ENCODE measurements around the gene ZBTB11.
A peak's percentile ranks its signal among the peaks of the same experiment; 100 is the strongest.
"Not testable (repeated sequence)": the region's sequence is repeated elsewhere in the genome, so short reads cannot be mapped to it uniquely, and the experiment has no call there.

ZBTB11 gene

GRCh38 chr3:101703169-101703568 lies 26.2 kb upstream of the ZBTB11 start:
- H3K27ac ChIP-seq (ENCODE audit: low read depth, low read length): no peak overlapping the region
- no peaks in the 10 kb centered on the region for H3K36me3 ChIP-seq (ENCODE audit: insufficient read depth, low read length)
- H3K27me3 ChIP-seq (ENCODE audit: control insufficient read depth in 1 of 2, insufficient read depth in 2 of 2, low read length in 2 of 2): no peaks in the 10 kb centered on the region
- no peaks in the 10 kb centered on the region for H3K4me1 ChIP-seq (ENCODE audit: insufficient read depth, low read length)
- H3K9ac ChIP-seq (ENCODE audit: low read length): no peak overlapping the region
- no peaks in the 10 kb centered on the region for H3K9me3 ChIP-seq (ENCODE audit: low read length)
- no peak overlapping the region for H3K4me3 ChIP-seq (ENCODE audit: low read depth in 1 of 2, low read length in 2 of 2)

GRCh38 chr3:101702726-101703125 lies 25.8 kb upstream of the ZBTB11 start:
- H3K9me3 ChIP-seq (ENCODE audit: low read length): no peaks in the 10 kb centered on the region
- no peak overlapping the region for H3K27ac ChIP-seq (ENCODE audit: low read depth, low read length)
- no peaks in the 10 kb centered on the region for H3K4me1 ChIP-seq (ENCODE audit: insufficient read depth, low read length)
- H3K4me3 ChIP-seq (ENCODE audit: low read depth in 1 of 2, low read length in 2 of 2): no peak overlapping the region
- no peaks in the 10 kb centered on the region for H3K27me3 ChIP-seq (ENCODE audit: control insufficient read depth in 1 of 2, insufficient read depth in 2 of 2, low read length in 2 of 2)
- H3K36me3 ChIP-seq (ENCODE audit: insufficient read depth, low read length): no peaks in the 10 kb centered on the region
- H3K9ac ChIP-seq (ENCODE audit: low read length): no peak overlapping the region

DNA sequence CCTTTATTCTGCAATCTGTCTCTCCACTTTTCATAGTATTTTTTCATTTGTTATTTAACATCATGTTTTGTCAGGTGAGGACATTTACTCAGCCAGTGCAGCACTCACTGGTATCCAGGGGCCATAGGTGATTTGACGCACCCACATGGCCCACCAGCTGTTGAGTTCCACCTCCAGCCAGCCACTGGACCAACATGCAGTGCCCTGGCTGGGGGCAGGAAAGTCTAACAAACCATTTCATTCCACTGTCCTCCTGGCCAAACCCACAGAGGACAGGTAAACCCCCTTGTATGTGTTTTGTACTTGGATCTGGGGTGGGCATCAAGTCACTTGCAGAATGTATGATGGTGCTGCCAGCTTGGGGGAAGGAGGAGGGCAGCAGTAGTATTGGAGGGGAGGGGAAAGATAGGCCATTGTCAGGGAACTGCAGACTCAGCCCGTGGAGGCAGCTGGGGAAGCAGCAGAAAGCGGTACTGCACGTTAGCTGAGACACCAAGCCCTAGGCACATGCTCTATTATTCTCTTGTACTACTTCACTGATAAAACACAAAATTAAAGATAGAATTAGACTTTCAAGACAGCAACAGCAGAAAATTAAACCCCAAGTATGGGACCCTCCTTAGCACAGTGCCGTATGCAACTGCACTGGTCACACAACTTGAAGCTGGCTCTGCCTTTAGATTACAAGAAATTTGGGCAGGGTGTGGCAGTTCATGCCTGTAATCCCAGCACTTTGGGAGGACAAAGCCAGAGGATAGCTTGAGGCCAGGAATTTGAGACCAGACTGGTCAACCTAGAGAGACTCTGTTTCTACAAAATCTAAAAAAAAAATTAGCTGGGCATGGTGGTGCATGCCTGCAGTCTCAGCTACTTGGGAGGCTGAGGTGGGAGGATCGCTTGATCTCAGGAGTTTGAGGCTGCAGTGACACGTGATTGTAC lies 25.0 kb upstream of the ZBTB11 start:
- H3K4me1 ChIP-seq (ENCODE audit: insufficient read depth, low read length): no peaks in the 10 kb centered on the region
- no peaks in the 10 kb centered on the region for H3K36me3 ChIP-seq (ENCODE audit: insufficient read depth, low read length)
- no peaks in the 10 kb centered on the region for H3K9me3 ChIP-seq (ENCODE audit: low read length)
- H3K9ac ChIP-seq (ENCODE audit: low read length): no peak overlapping the region
- H3K27me3 ChIP-seq (ENCODE audit: control insufficient read depth in 1 of 2, insufficient read depth in 2 of 2, low read length in 2 of 2): no peaks in the 10 kb centered on the region
- no peak overlapping the region for H3K4me3 ChIP-seq (ENCODE audit: low read depth in 1 of 2, low read length in 2 of 2)
- H3K27ac ChIP-seq (ENCODE audit: low read depth, low read length): no peak overlapping the region

- Histone ChIP-seq H3K9ac (ENCODE audit: low read length) (no peak overlapping the region), H3K27me3 (ENCODE audit: control insufficient read depth in 1 of 2, insufficient read depth in 2 of 2, low read length in 2 of 2) (no peaks in the 10 kb centered on the region), H3K4me3 (ENCODE audit: low read depth in 1 of 2, low read length in 2 of 2) (no peak overlapping the region), H3K36me3 (ENCODE audit: insufficient read depth, low read length) (no peaks in the 10 kb centered on the region), H3K4me1 (ENCODE audit: insufficient read depth, low read length) (peaks cover 5% of the 10 kb centered on the region), H3K9me3 (ENCODE audit: low read length) (no peaks in the 10 kb centered on the region), H3K27ac (ENCODE audit: low read depth, low read length) (no peak overlapping the region)
Observed at GRCh38 chr3:101695779-101696372, 18.9 kb upstream of the ZBTB11 start.

DNA sequence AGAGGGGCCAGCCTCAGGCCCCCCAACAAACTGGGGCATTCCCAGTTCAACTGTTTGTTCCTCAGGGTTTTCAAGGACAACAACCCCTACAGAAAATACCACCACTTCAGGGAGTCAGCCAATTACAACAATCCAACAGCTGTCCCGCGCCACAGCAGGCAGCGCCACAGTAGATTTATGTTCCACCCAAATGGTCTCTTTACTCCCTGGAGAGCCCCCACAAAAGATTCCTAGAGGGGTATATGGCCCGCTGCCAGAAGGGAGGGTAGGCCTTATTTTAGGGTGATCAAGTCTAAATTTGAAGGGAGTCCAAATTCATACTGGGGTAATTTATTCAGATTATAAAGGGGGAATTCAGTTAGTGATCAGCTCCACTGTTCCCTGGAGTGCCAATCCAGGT lies 17.9 kb upstream of the ZBTB11 start:
- H3K9ac ChIP-seq (ENCODE audit: low read length); H3K36me3 ChIP-seq (ENCODE audit: insufficient read depth, low read length); H3K27ac ChIP-seq (ENCODE audit: low read depth, low read length); H3K27me3 ChIP-seq (ENCODE audit: control insufficient read depth in 1 of 2, insufficient read depth in 2 of 2, low read length in 2 of 2); H3K4me3 ChIP-seq (ENCODE audit: low read depth in 1 of 2, low read length in 2 of 2); H3K4me1 ChIP-seq (ENCODE audit: insufficient read depth, low read length); H3K9me3 ChIP-seq (ENCODE audit: low read length): not testable (repeated sequence)

- H3K27me3 ChIP-seq (ENCODE audit: control insufficient read depth in 1 of 2, insufficient read depth in 2 of 2, low read length in 2 of 2): not testable (repeated sequence)
Observed at GRCh38 chr3:101693540-101693939, 16.6 kb upstream of the ZBTB11 start.

DNA sequence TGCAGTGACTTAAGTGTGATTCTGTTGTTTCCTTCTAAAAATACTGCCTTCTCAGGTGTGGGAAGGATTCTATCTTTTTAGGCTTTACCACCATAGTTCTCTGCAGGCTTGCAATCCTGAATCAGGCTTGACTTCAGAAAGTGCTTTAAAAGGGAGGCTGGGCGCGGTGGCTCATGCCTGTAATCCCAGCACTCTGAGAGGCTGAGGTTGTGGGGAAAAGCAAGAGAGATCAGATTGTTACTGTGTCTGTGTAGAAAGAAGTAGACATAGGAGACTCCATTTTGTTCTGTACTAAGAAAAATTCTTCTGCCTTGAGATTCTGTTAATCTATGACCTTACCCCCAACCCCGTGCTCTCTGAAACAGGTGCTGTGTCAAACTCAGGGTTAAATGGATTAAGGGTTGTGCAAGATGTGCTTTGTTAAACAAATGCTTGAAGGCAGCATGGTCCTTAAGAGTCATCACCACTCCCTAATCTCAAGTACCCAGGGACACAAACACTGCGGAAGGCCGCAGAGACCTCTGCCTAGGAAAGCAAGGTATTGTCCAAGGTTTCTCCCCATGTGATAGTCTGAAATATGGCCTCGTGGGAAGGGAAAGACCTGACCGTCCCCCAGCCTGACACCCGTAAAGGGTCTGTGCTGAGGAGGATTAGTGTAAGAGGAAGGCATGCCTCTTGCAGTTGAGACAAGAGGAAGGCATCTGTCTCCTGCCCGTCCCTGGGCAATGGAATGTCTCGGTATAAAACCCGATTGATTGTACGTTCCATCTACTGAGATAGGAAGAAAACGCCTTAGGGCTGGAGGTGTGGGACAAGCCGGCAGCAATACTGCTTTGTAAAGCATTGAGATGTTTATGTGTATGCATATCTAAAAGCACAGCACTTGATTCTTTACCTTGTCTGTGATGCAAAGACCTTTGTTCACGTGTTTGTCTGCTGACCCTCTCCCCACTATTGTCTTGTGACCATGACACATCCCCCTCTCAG lies 15.0 kb upstream of the ZBTB11 start:
- H3K27me3 ChIP-seq (ENCODE audit: control insufficient read depth in 1 of 2, insufficient read depth in 2 of 2, low read length in 2 of 2); H3K27ac ChIP-seq (ENCODE audit: low read depth, low read length); H3K9me3 ChIP-seq (ENCODE audit: low read length); H3K4me1 ChIP-seq (ENCODE audit: insufficient read depth, low read length); H3K36me3 ChIP-seq (ENCODE audit: insufficient read depth, low read length); H3K4me3 ChIP-seq (ENCODE audit: low read depth in 1 of 2, low read length in 2 of 2); H3K9ac ChIP-seq (ENCODE audit: low read length): not testable (repeated sequence)

More at GRCh38 chr3:101693540-101693939, 16.6 kb upstream of the ZBTB11 start:
- not testable (repeated sequence) for H3K9me3 ChIP-seq (ENCODE audit: low read length); H3K4me3 ChIP-seq (ENCODE audit: low read depth in 1 of 2, low read length in 2 of 2); H3K4me1 ChIP-seq (ENCODE audit: insufficient read depth, low read length); H3K9ac ChIP-seq (ENCODE audit: low read length); H3K36me3 ChIP-seq (ENCODE audit: insufficient read depth, low read length); H3K27ac ChIP-seq (ENCODE audit: low read depth, low read length)

DNA sequence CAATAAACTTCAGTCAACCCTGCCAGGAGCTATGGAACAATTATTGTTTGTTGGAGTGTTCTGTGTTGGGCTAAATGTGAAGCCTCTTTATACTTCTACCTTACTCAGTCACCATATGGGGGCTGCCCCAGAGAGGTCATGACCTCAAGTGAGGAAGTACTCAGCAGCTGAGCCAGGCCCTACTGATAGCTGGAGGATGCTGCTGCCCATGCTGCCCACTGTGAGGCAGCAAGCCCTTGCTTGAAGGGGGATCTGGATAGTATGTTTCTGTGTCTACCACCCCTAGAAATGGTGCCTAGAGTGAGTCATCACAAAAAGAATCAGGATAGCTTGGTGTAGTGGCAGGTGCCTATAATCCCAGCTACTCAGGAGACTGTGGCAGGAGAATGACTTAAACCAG lies 14.0 kb upstream of the ZBTB11 start:
- Histone ChIP-seq H3K27ac (ENCODE audit: low read depth, low read length) (no peak overlapping the region), H3K27me3 (ENCODE audit: control insufficient read depth in 1 of 2, insufficient read depth in 2 of 2, low read length in 2 of 2) (no peaks in the 10 kb centered on the region)

GRCh38 chr3:101689286-101689685 lies 12.4 kb upstream of the ZBTB11 start:
- peaks cover 19% of the 10 kb centered on the region for H3K4me1 ChIP-seq (ENCODE audit: insufficient read depth, low read length)
- H3K27ac ChIP-seq (ENCODE audit: low read depth, low read length): no peak overlapping the region
- H3K36me3 ChIP-seq (ENCODE audit: insufficient read depth, low read length): peaks cover 10% of the 10 kb centered on the region
- no peaks in the 10 kb centered on the region for H3K9me3 ChIP-seq (ENCODE audit: low read length)
- no peak overlapping the region for H3K9ac ChIP-seq (ENCODE audit: low read length)
- no peak overlapping the region for H3K4me3 ChIP-seq (ENCODE audit: low read depth in 1 of 2, low read length in 2 of 2)
- no peaks in the 10 kb centered on the region for H3K27me3 ChIP-seq (ENCODE audit: control insufficient read depth in 1 of 2, insufficient read depth in 2 of 2, low read length in 2 of 2)

More for the DNA sequence above, 14.0 kb upstream of the ZBTB11 start:
- Histone ChIP-seq H3K36me3 (ENCODE audit: insufficient read depth, low read length) (no peaks in the 10 kb centered on the region), H3K4me1 (ENCODE audit: insufficient read depth, low read length) (peaks cover 9% of the 10 kb centered on the region), H3K9ac (ENCODE audit: low read length) (no peak overlapping the region), H3K9me3 (ENCODE audit: low read length) (no peaks in the 10 kb centered on the region), H3K4me3 (ENCODE audit: low read depth in 1 of 2, low read length in 2 of 2) (no peak overlapping the region)

DNA sequence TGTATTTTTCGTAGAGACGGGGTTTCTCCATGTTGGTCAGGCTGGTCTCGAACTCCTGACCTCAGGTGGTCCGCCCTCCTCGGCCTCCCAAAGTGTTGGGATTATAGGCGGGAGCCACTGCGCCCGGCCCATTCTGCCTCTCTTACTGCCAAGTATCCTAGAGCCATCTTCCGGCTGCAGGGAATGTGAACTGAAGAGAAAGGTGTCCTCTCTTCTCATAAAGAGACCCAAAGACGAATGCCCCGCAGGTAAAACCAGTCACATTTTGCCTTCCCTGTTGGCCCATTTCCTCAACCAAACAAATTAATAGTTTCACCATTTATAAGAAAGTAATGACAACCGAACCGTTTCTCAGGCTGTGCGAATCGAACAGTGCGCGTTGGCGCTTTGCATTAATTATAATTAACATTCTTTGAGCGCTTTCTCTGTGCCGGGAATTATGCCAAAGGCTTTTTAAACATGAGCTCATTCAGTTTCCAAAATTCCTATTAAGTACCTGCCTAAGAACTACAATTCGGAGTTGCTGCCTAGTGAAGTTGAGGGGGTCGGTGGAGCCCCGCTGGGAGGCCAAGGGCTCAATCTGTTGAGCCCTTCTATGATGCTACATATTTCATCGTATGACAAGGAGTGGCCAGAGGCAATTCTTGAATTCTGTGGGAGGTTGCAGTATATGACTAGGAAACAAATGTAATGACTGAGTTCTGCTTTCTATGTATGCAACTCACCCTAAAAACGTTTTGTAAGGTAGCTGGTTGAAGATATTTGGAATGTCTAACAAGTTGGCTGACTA lies 10.4 kb upstream of the ZBTB11 start:
- Histone ChIP-seq H3K4me1 (ENCODE audit: insufficient read depth, low read length) (peaks cover 28% of the 10 kb centered on the region), H3K4me3 (ENCODE audit: low read depth in 1 of 2, low read length in 2 of 2) (peak overlapping the region; percentile 31 to 90), H3K27ac (ENCODE audit: low read depth, low read length) (peak overlapping the region; percentile 78), H3K27me3 (ENCODE audit: control insufficient read depth in 1 of 2, insufficient read depth in 2 of 2, low read length in 2 of 2) (no peaks in the 10 kb centered on the region), H3K9ac (ENCODE audit: low read length) (peak overlapping the region; percentile 32), H3K36me3 (ENCODE audit: insufficient read depth, low read length) (peaks cover 21% of the 10 kb centered on the region), H3K9me3 (ENCODE audit: low read length) (no peaks in the 10 kb centered on the region)
